ENCODE data around the gene CALCOCO1.
A peak's percentile ranks its signal among the peaks of the same experiment; 100 is the strongest.

The CALCOCO1 gene

DNA sequence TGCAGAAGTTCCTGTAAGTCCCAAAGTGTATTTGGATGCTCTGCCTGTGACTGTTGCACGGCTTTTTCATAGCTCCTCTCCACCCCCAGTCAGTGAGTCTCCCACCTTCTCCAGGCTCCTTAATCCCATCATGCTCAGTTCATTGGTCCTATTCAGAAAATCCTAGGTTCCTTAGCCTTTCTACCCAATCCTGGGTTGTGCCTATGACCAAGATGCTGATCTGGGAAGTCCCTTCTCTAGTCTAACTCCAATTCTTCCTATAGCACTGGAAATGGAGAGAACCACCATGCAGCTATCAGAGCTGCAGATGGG, 16.8 kb upstream of the CALCOCO1 start:
- H3K9ac ChIP-seq (ENCODE audit: low read length in 5 of 5) = no peak overlapping the region
- H3K36me3 ChIP-seq (ENCODE audit: control insufficient read depth in 5 of 5, insufficient read depth in 5 of 5, low read length in 5 of 5) = no peaks in the 10 kb centered on the region
- H3K4me3 ChIP-seq (ENCODE audit: low read depth in 1 of 5, low read length in 5 of 5) = no peak overlapping the region
- peaks cover 29 to 61% (median 54%) of the 10 kb centered on the region in 5 donors for H3K27me3 ChIP-seq (ENCODE audit: control insufficient read depth in 5 of 5, insufficient read depth in 4 of 5, low read length in 5 of 5)
- peaks cover 0 to 15% (median 13%) of the 10 kb centered on the region in 5 donors for H3K4me1 ChIP-seq (ENCODE audit: control insufficient read depth in 5 of 5, insufficient read depth in 5 of 5, low read length in 5 of 5)
- H3K9me3 ChIP-seq (ENCODE audit: control insufficient read depth in 5 of 5, low read length in 5 of 5) = no peaks in the 10 kb centered on the region
- H3K27ac ChIP-seq (ENCODE audit: low read depth, low read length) = no peak overlapping the region

DNA sequence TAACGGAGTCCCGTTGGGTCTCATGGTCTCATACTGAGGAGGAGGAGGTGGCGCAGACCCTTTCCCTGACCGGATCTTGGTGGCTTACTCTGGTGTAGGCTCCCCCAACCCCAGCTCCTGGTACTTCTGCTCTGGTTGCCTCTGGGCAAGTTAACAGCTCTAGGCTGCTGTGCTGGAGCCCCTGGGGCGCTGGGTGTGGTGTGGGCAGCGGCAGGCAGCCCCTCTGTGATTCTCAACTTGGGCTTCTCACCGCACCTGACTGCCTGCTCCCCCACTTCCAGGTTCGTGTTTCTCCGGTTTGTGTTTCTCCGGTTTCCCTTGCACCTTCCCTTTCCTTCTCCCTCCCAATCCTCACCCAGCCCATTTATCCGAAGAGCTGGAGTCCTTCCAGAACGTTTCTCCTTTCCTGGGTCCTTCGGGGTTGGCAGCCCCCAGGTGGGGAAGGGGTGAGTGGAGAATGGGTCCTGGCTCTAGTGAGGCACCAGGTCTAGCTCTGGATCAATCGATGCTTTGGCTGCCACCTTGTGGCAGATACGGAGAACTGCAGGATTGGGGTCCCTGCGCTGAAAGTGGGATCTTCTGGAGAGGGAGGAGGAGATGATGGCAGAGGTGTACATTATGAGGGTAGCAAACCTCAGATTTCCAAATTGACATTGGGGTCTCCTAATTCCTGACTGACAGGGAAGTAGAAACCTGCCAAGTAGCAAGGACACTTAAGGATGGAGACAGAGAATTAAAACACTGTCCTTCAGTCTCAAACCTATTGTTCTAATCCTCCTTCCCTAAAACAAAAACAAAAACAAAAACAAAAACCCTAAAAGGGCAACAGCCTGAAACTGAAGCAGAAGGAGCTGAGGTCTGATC, 16.2 kb upstream of the CALCOCO1 start:
- H3K36me3 ChIP-seq (ENCODE audit: control insufficient read depth in 5 of 5, insufficient read depth in 5 of 5, low read length in 5 of 5) = no peaks in the 10 kb centered on the region
- H3K27ac ChIP-seq (ENCODE audit: low read depth, low read length) = no peak overlapping the region
- H3K9me3 ChIP-seq (ENCODE audit: control insufficient read depth in 5 of 5, low read length in 5 of 5) = no peaks in the 10 kb centered on the region
- peaks cover 0 to 20% (median 17%) of the 10 kb centered on the region in 5 donors for H3K4me1 ChIP-seq (ENCODE audit: control insufficient read depth in 5 of 5, insufficient read depth in 5 of 5, low read length in 5 of 5)
- H3K27me3 ChIP-seq (ENCODE audit: control insufficient read depth in 5 of 5, insufficient read depth in 4 of 5, low read length in 5 of 5) = peaks cover 28 to 61% (median 56%) of the 10 kb centered on the region in 5 donors
- H3K4me3 ChIP-seq (ENCODE audit: low read depth in 1 of 5, low read length in 5 of 5) = peak overlapping the region in 1 of 5 donors; percentile 22
- H3K9ac ChIP-seq (ENCODE audit: low read length in 5 of 5) = no peak overlapping the region

DNA sequence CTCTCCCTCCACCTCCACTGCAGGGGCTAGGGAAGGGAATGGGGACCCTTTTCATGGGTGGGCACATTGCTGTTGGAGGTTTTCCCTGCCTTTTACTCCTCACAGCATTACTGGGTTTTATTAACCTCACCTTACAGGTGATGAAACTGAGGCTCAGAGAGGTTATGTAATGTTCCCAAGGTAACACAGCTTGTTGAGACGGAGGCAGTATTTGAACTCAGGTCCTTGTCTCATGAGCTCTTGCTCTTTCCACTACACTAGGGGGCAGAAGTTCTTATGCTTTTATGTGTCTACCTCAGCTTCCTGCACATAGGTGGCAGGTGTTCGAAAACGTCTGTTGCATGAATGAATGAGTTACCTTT, 12.9 kb upstream of the CALCOCO1 start:
- peaks cover 0 to 21% (median 18%) of the 10 kb centered on the region in 5 donors for H3K4me1 ChIP-seq (ENCODE audit: control insufficient read depth in 5 of 5, insufficient read depth in 5 of 5, low read length in 5 of 5)
- H3K4me3 ChIP-seq (ENCODE audit: low read depth in 1 of 5, low read length in 5 of 5) = peak overlapping the region in 1 of 5 donors; percentile 17
- H3K9me3 ChIP-seq (ENCODE audit: control insufficient read depth in 5 of 5, low read length in 5 of 5) = no peaks in the 10 kb centered on the region
- H3K9ac ChIP-seq (ENCODE audit: low read length in 5 of 5) = no peak overlapping the region
- H3K27me3 ChIP-seq (ENCODE audit: control insufficient read depth in 5 of 5, insufficient read depth in 4 of 5, low read length in 5 of 5) = peaks cover 37 to 74% (median 71%) of the 10 kb centered on the region in 5 donors
- H3K36me3 ChIP-seq (ENCODE audit: control insufficient read depth in 5 of 5, insufficient read depth in 5 of 5, low read length in 5 of 5) = no peaks in the 10 kb centered on the region
- H3K27ac ChIP-seq (ENCODE audit: low read depth, low read length) = no peak overlapping the region

DNA sequence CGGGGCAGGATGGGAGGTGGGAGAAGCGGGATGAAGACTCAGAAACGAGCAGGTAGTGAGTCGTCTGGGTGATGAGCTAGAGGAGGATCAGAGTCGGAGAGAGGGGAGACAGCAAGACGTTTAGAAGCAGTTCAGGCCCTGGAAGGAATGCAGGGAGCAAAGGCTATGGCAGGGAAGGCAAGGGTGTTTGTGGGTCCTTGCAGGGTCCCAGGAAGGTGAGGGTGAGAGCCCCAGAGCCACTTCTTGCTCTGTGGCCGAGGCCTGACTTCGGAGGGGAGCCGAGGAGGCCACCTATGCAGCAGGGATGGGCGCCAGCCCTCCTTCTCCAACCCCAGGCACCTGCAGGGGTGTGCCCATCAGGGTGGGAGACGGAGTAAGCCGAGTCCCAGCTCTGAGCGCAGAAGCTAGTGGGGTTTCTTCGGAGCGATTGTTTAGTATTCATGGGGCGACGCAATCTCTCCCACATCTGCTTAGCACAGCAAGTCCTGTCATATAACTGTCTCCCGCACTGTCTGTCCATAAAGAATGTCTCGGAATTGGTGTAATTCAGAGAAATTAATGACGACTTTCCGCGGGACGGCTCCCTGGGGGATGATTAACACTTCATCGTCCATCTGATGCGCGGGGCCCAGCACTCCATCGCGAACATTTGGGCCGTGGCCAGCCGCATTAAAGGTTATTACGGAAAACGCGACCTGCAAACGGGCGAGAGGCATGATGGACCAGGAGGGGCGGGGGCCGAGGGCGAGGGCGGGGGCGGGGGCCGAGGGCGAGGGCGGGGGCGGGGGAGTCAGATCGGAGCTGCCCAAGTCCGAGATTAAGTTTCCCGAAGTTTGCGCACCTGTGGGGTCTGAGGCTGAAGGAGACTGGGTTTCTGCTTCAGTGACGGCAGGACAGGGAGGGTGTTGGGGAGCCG, 12.2 kb upstream of the CALCOCO1 start:
- Histone ChIP-seq H3K9ac (ENCODE audit: low read length in 5 of 5) (no peak overlapping the region), H3K4me3 (ENCODE audit: low read depth in 1 of 5, low read length in 5 of 5) (peak overlapping the region in 3 of 5 donors; percentile 28 to 51 (median 30)), H3K27me3 (ENCODE audit: control insufficient read depth in 5 of 5, insufficient read depth in 4 of 5, low read length in 5 of 5) (peaks cover 37 to 73% (median 71%) of the 10 kb centered on the region in 5 donors), H3K36me3 (ENCODE audit: control insufficient read depth in 5 of 5, insufficient read depth in 5 of 5, low read length in 5 of 5) (no peaks in the 10 kb centered on the region), H3K9me3 (ENCODE audit: control insufficient read depth in 5 of 5, low read length in 5 of 5) (no peaks in the 10 kb centered on the region), H3K4me1 (ENCODE audit: control insufficient read depth in 5 of 5, insufficient read depth in 5 of 5, low read length in 5 of 5) (peaks cover 0 to 21% (median 18%) of the 10 kb centered on the region in 5 donors), H3K27ac (ENCODE audit: low read depth, low read length) (no peak overlapping the region)

DNA sequence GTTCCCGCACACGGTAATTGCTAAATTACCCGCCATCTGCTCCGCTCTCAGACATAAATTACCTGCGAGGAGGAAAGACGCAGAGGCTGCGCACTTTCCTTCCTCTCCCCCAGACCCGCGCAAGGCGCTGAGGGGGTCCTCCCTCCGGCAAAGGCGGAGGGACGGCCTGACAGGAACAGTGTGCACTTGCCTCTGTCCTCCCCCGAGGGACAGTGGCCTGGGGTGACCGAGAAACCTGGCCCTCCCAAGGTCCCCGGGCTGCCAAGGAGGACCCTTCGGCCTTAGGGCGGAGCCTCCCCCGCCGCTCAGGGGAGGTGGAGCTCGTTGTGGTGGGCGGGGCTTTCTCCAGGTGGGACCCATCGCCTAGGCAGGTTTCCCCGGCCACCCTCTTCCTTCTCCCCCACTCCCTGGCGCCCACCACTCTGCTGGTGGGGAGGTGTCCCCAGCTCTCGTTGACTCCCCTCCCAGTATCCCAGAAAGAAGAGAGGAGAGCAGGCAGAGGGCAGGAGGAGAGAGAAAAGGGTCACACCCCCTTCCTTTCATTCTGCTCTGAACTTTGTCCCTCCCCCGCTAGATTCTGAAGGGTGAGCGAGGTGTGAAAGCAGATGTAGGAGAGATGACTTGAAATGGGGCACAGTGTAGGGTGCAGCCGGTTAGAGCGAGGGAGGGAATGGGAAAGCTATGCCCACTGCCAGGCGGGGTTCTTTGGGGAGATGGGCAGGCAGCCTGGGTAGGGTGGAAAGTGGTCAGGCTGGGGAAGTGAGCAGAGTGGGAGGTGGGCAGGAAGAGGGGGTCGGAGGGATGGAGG, 11.4 kb upstream of the CALCOCO1 start:
- no peak overlapping the region for H3K27ac ChIP-seq (ENCODE audit: low read depth, low read length)
- no peaks in the 10 kb centered on the region for H3K36me3 ChIP-seq (ENCODE audit: control insufficient read depth in 5 of 5, insufficient read depth in 5 of 5, low read length in 5 of 5)
- H3K27me3 ChIP-seq (ENCODE audit: control insufficient read depth in 5 of 5, insufficient read depth in 4 of 5, low read length in 5 of 5) = peaks cover 37 to 71% (median 66%) of the 10 kb centered on the region in 5 donors
- no peak overlapping the region for H3K9ac ChIP-seq (ENCODE audit: low read length in 5 of 5)
- no peak overlapping the region for H3K4me3 ChIP-seq (ENCODE audit: low read depth in 1 of 5, low read length in 5 of 5)
- no peaks in the 10 kb centered on the region for H3K9me3 ChIP-seq (ENCODE audit: control insufficient read depth in 5 of 5, low read length in 5 of 5)
- H3K4me1 ChIP-seq (ENCODE audit: control insufficient read depth in 5 of 5, insufficient read depth in 5 of 5, low read length in 5 of 5) = peaks cover 0 to 21% (median 18%) of the 10 kb centered on the region in 5 donors

DNA sequence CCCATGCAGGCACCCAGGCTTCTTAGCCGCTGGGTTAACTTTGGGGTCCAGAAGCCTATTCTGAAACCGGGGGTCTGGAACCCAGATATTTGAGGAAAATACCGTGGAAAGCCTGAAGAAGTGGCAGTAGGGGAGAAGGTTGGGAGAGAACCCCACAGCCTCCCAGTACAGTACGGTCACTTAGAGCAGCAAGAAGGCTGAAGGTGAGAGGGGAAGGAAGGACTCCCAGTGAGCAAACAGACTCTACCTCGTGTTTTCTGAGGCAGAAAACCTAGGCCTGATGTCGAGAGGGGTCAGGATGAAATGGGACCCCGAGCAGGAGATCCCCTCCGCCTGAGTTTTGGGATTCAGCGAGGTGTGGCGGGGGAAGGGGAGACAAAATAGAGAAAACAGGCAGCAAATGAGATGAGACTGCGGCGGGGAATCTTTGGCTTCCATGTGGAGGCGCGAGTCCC, 10.7 kb upstream of the CALCOCO1 start:
- Histone ChIP-seq H3K27me3 (ENCODE audit: control insufficient read depth in 5 of 5, insufficient read depth in 4 of 5, low read length in 5 of 5) (peaks cover 37 to 67% (median 62%) of the 10 kb centered on the region in 5 donors), H3K4me3 (ENCODE audit: low read depth in 1 of 5, low read length in 5 of 5) (no peak overlapping the region), H3K4me1 (ENCODE audit: control insufficient read depth in 5 of 5, insufficient read depth in 5 of 5, low read length in 5 of 5) (peaks cover 0 to 18% (median 17%) of the 10 kb centered on the region in 5 donors), H3K9me3 (ENCODE audit: control insufficient read depth in 5 of 5, low read length in 5 of 5) (no peaks in the 10 kb centered on the region), H3K27ac (ENCODE audit: low read depth, low read length) (no peak overlapping the region), H3K9ac (ENCODE audit: low read length in 5 of 5) (no peak overlapping the region), H3K36me3 (ENCODE audit: control insufficient read depth in 5 of 5, insufficient read depth in 5 of 5, low read length in 5 of 5) (no peaks in the 10 kb centered on the region)

DNA sequence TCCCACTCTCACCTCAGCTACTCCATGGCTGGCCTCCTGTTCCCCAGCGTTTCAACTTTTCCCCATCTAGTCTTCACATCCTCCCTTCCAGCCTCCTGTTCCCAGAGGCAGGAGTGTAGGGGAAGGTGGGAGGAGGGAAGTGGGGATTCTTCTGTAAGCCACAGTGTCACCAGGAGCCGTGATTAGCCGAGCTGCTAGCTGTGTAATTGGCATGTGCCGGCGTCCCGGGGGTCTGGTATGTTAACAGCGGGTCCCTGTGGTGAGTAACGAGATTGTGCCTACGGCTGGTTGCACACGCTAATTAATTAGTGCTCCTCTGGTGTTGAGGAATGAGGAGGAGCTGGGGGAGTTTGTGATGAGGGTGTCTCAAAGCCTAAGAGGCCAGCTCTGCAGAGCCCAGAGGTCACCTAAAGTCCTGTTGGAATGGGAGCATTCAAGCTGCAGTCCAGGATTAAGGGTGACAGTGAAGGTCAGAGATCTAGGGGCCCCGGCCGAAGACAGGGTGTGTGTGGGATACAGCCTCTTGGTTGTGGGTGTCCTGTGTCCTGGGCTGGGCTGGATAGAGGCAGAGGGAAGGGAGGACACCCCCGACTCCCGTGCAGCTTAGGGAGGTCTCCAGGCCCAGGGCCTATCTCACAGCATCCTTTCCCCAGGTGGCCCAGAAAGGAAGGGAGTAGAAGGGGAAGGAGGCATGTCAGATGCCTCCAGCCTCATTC, 10.0 kb upstream of the CALCOCO1 start:
- Histone ChIP-seq H3K9me3 (ENCODE audit: control insufficient read depth in 5 of 5, low read length in 5 of 5) (no peaks in the 10 kb centered on the region), H3K36me3 (ENCODE audit: control insufficient read depth in 5 of 5, insufficient read depth in 5 of 5, low read length in 5 of 5) (no peaks in the 10 kb centered on the region), H3K27me3 (ENCODE audit: control insufficient read depth in 5 of 5, insufficient read depth in 4 of 5, low read length in 5 of 5) (peaks cover 37 to 59% (median 58%) of the 10 kb centered on the region in 5 donors), H3K27ac (ENCODE audit: low read depth, low read length) (no peak overlapping the region), H3K9ac (ENCODE audit: low read length in 5 of 5) (no peak overlapping the region), H3K4me3 (ENCODE audit: low read depth in 1 of 5, low read length in 5 of 5) (no peak overlapping the region), H3K4me1 (ENCODE audit: control insufficient read depth in 5 of 5, insufficient read depth in 5 of 5, low read length in 5 of 5) (peaks cover 0 to 18% (median 17%) of the 10 kb centered on the region in 5 donors)

DNA sequence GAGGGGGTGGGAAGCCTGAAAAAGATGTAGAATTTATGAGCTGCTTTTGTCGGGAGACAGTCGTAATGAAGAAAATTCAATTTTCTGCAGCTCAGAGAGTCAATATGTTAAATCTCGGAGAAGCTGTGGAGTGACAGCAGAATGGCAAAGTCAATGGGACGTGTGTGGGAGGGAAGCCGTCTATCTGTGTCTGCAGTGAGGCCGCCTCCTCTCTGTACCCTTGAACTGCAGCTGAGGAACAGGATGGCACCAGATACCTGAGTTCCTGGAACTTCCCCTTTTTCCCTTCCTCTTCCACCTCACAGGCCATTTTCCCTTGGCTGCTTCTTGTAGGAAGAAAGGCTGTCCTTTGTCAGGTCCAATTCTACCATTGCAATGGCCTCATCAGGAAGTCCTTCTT, 9.3 kb upstream of the CALCOCO1 start:
- Histone ChIP-seq H3K27me3 (ENCODE audit: control insufficient read depth in 5 of 5, insufficient read depth in 4 of 5, low read length in 5 of 5) (peaks cover 37 to 56% (median 55%) of the 10 kb centered on the region in 5 donors), H3K9me3 (ENCODE audit: control insufficient read depth in 5 of 5, low read length in 5 of 5) (no peaks in the 10 kb centered on the region), H3K27ac (ENCODE audit: low read depth, low read length) (no peak overlapping the region), H3K36me3 (ENCODE audit: control insufficient read depth in 5 of 5, insufficient read depth in 5 of 5, low read length in 5 of 5) (no peaks in the 10 kb centered on the region), H3K4me1 (ENCODE audit: control insufficient read depth in 5 of 5, insufficient read depth in 5 of 5, low read length in 5 of 5) (peaks cover 0 to 18% (median 17%) of the 10 kb centered on the region in 5 donors), H3K9ac (ENCODE audit: low read length in 5 of 5) (no peak overlapping the region), H3K4me3 (ENCODE audit: low read depth in 1 of 5, low read length in 5 of 5) (no peak overlapping the region)

DNA sequence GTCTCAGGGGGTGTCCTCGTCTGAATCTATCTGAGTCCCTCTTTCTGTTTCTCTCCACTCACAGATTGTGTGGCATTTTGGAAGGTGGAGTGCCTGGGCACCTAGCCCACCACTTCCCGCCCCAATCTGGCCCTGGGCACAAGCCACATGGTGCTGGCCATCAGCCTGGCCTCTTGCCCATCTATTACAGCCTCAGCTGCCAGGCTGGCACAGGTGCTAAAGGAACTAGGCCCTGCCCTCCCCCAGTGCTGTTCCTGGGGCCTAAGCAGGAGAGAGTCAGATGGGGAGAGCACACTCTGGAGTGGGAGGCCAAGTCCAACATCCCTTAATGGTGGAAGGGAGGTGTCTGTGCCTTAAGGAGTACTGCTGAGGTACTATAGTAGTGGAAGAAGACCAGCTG, 8.3 kb upstream of the CALCOCO1 start:
- Histone ChIP-seq H3K36me3 (ENCODE audit: control insufficient read depth in 5 of 5, insufficient read depth in 5 of 5, low read length in 5 of 5) (no peaks in the 10 kb centered on the region), H3K9ac (ENCODE audit: low read length in 5 of 5) (no peak overlapping the region), H3K4me3 (ENCODE audit: low read depth in 1 of 5, low read length in 5 of 5) (no peak overlapping the region), H3K27me3 (ENCODE audit: control insufficient read depth in 5 of 5, insufficient read depth in 4 of 5, low read length in 5 of 5) (peaks cover 31 to 51% (median 49%) of the 10 kb centered on the region in 5 donors), H3K27ac (ENCODE audit: low read depth, low read length) (no peak overlapping the region), H3K9me3 (ENCODE audit: control insufficient read depth in 5 of 5, low read length in 5 of 5) (no peaks in the 10 kb centered on the region), H3K4me1 (ENCODE audit: control insufficient read depth in 5 of 5, insufficient read depth in 5 of 5, low read length in 5 of 5) (peaks cover 0 to 18% (median 17%) of the 10 kb centered on the region in 5 donors)
